Dendritic cell treated with granulocyte-macrophage colony-stimulating factor and Interleukin-4, amounts not matched to agents 40 ng/mL and 50 ng/mL, for 4 days (primary cell): ENCODE data around the gene FAM135A.

Source experiments
- H3K27ac Mint-ChIP-seq: one replicate; pipeline ENCODE4 v1.8.0; 2022; ENCODE audit warnings: mild to moderate bottlenecking, mixed read lengths
- H3K27me3 Mint-ChIP-seq: one replicate; pipeline ENCODE4 v1.8.0; 2022; ENCODE audit warnings: mild to moderate bottlenecking, mixed read lengths
- H3K36me3 Mint-ChIP-seq: one replicate; pipeline ENCODE4 v1.8.0; 2022; ENCODE audit warnings: low read depth, mixed read lengths
- H3K4me1 Mint-ChIP-seq: one replicate; pipeline ENCODE4 v1.8.0; 2022; ENCODE audit warnings: low read depth, mixed read lengths
- H3K4me3 Mint-ChIP-seq: one replicate; pipeline ENCODE4 v1.8.0; 2022; ENCODE audit warnings: mild to moderate bottlenecking, moderate library complexity, mixed read lengths
- H3K9me3 Mint-ChIP-seq: one replicate; pipeline ENCODE4 v1.8.0; 2022; ENCODE audit warnings: mixed read lengths
- intact Hi-C: fragments of 100-400 bp; cut with micrococcal nuclease; formaldehyde crosslinking; loops from one replicate; pipeline ENCODE4 v1.15.0; 2022

The FAM135A gene

GRCh38 chr6:70413114-70413991, at the start of gene FAM135A:
FAM135A (plus strand) TSS chr6:70413508; CDS start chr6:70428343, 14,835 bp downstream.
- peak within 1 kb of the TSS; percentile 97 for H3K4me3 Mint-ChIP-seq

DNA sequence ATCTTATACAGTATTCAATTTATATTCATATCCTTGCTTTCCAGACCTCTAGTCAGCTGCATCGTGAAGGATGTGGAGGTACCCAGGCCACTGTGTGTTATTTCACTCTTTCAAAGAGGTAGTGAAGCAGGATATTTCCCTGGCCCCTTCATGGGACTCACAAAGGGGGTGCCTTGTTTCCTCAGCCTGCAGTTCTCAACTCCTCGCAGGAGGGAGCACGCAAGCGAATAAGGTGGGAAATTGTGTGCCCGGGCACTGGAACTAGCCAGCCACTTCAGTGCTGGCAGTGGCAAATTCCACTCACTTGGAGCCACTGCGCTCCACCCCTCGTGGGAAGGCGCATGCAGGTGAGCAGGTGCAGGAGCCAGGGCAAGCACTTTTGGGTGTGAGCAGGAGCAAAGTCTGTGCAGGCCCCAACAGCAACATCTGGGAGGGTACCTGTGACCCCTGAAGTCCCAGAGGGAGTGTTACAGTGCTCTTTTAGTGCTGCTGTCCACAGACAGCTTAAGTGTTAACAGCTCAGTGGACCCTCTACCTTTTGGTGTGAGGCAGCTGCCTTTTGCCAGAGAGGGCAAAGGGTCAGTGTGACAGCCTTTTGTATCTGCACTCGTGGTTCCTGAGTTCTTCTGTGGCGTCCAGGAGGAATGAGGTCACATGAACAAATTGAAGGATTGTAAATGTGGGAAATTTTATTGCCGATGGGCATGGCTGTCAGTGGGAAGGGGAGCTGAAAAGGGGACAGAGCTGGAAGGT, 49.4 kb upstream of the FAM135A start:
- Mint-ChIP-seq H3K27me3 (peaks cover 10% of the 10 kb centered on the region), H3K36me3 (no peaks in the 10 kb centered on the region), H3K4me1 (no peaks in the 10 kb centered on the region), H3K27ac (no peak overlapping the region), H3K9me3 (no peaks in the 10 kb centered on the region), H3K4me3 (no peak overlapping the region)
- intact Hi-C loops: no loop called here

More at GRCh38 chr6:70413114-70413991, at the start of gene FAM135A:
- peaks cover 27% of the 10 kb centered on the region for H3K36me3 Mint-ChIP-seq
- H3K27ac Mint-ChIP-seq: peak within 1 kb of the TSS; percentile 82
- peaks cover 33% of the 10 kb centered on the region for H3K4me1 Mint-ChIP-seq
- intact Hi-C loops: loop anchor here (5.0 to 10.0 kb wide), 3 partner anchors 151 to 616 kb away; partner anchors contain the start of genes LMBRD1 and SDHAF4
- H3K9me3 Mint-ChIP-seq: no peaks in the 10 kb centered on the region
- H3K27me3 Mint-ChIP-seq: no peaks in the 10 kb centered on the region

- Mint-ChIP-seq H3K4me1 (peaks cover 5% of the 10 kb centered on the region), H3K9me3 (no peaks in the 10 kb centered on the region), H3K4me3 (no peak overlapping the region), H3K27me3 (peaks cover 8% of the 10 kb centered on the region), H3K27ac (no peak overlapping the region), H3K36me3 (no peaks in the 10 kb centered on the region)
- intact Hi-C loops: loop anchor here (2.0 kb wide), 1 partner anchor 147 kb away; no protein-coding TSS in a partner anchor
Measured at GRCh38 chr6:70369332-70369950, 43.9 kb upstream of the FAM135A start.

DNA sequence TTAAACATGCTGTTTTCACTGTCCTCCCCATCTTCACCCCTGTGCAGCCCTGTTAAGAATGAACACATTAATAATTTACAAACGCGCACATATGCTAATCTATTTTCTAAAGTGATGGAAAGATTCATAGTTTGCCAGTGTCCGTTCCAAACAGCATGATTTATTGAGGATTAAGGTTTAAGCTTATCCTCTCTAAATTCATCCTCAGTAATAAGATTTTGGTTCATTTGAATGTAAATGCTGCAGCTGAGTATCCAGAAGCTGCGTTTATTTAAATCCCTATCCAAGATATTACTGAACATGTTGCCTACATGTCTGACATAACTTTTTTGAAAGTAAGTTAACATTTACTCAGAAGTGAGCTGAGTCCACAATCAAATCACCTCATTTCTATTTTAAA, 42.8 kb upstream of the FAM135A start:
- Mint-ChIP-seq H3K9me3 (no peaks in the 10 kb centered on the region), H3K27ac (no peak overlapping the region), H3K4me3 (no peak overlapping the region), H3K27me3 (peaks cover 11% of the 10 kb centered on the region), H3K36me3 (no peaks in the 10 kb centered on the region), H3K4me1 (peaks cover 5% of the 10 kb centered on the region)
- intact Hi-C loops: loop anchor here (10.0 kb wide), 2 partner anchors 314 to 644 kb away; no protein-coding TSS in a partner anchor

DNA sequence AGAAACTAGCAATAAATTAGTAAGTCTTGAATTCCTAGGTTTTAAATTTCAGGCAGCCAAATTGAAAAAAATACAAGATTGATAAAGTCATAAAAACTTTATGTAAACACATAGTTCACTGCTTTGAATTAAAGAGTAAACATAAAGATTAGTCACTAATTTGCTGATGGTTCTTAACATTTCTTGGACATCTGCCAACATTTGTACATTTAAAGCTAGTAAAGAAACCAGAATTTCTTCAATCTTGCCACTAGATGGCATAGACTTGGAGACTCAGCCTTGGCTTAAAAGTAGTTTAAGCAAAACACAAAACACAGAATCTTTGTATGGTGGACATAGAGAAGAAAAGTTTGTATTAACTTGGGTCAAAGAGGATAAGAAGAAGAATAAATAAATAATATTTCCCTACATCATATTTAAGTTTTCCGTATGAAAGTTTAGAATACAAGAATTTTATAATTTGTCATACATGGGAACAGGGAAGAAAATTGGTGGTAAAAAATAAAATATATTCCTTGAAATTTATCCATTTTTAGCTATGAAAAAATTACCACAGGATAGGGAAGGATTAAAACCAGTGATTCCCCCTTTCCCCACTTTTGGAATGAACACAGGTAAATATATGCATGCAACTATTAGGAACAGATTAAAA, 41.7 kb upstream of the FAM135A start:
- intact Hi-C loops: loop anchor here (10.0 kb wide), 2 partner anchors 313 to 643 kb away; no protein-coding TSS in a partner anchor
- Mint-ChIP-seq H3K4me1 (peaks cover 5% of the 10 kb centered on the region), H3K4me3 (no peak overlapping the region), H3K9me3 (no peaks in the 10 kb centered on the region), H3K36me3 (no peaks in the 10 kb centered on the region), H3K27ac (no peak overlapping the region), H3K27me3 (peaks cover 9% of the 10 kb centered on the region)

GRCh38 chr6:70375166-70375565, 38.1 kb upstream of the FAM135A start:
- Mint-ChIP-seq H3K9me3 (no peaks in the 10 kb centered on the region), H3K27ac (no peak overlapping the region), H3K27me3 (peaks cover 4% of the 10 kb centered on the region), H3K36me3 (no peaks in the 10 kb centered on the region), H3K4me3 (no peak overlapping the region), H3K4me1 (no peaks in the 10 kb centered on the region)
- intact Hi-C loops: loop anchor here (10.0 kb wide), 2 partner anchors 310 to 640 kb away; no protein-coding TSS in a partner anchor

- Mint-ChIP-seq H3K27ac (no peak overlapping the region), H3K4me3 (no peak overlapping the region), H3K27me3 (peaks cover 4% of the 10 kb centered on the region), H3K9me3 (no peaks in the 10 kb centered on the region), H3K4me1 (no peaks in the 10 kb centered on the region), H3K36me3 (no peaks in the 10 kb centered on the region)
- intact Hi-C loops: loop anchor here (10.0 kb wide), 2 partner anchors 309 to 639 kb away; no protein-coding TSS in a partner anchor
Measured at GRCh38 chr6:70375882-70376281, 37.4 kb upstream of the FAM135A start.

DNA sequence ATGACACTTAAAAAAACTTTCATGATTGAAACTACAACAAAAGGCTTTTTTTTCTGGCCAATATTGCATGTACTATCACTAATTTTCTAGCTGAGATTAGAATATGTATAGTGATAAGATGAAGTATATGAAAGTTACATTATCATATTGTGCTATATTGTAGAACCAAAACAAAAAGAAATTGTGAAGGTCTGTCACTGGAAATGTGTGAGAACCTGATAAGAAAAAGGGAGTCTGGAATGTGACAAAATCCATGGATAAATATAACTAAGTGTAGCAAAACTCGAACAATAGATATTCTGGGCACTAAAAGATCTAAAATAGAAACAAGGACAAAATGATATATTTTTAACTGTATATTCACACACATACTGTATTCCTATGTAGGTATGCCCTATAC, 36.7 kb upstream of the FAM135A start:
- H3K27ac Mint-ChIP-seq: no peak overlapping the region
- H3K9me3 Mint-ChIP-seq: no peaks in the 10 kb centered on the region
- no peaks in the 10 kb centered on the region for H3K4me1 Mint-ChIP-seq
- H3K36me3 Mint-ChIP-seq: no peaks in the 10 kb centered on the region
- intact Hi-C loops: loop anchor here (10.0 kb wide), 2 partner anchors 308 to 638 kb away; no protein-coding TSS in a partner anchor
- H3K27me3 Mint-ChIP-seq: peaks cover 4% of the 10 kb centered on the region
- H3K4me3 Mint-ChIP-seq: no peak overlapping the region

DNA sequence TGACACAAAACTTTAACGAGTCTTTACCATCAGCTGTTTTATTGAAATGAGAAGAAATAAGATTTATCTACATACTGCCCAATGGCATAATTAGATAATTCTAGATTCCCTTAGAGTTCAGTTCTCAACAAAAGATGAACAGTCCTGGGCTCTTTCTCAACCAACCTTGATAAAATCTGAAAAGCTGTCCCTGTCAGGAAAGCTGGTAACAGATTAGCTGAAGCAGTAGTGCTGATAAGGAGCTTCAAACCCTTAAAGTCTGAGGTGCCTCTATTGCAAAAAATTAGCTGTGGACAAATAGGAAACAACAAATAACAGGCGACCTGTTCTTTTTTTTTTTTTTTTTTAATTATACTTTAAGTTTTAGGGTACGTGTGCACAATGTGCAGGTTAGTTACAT, 35.9 kb upstream of the FAM135A start:
- Mint-ChIP-seq H3K4me3 (no peak overlapping the region), H3K4me1 (no peaks in the 10 kb centered on the region), H3K36me3 (no peaks in the 10 kb centered on the region), H3K27me3 (peaks cover 4% of the 10 kb centered on the region), H3K27ac (no peak overlapping the region), H3K9me3 (no peaks in the 10 kb centered on the region)
- intact Hi-C loops: loop anchor here (10.0 kb wide), 2 partner anchors 307 to 637 kb away; no protein-coding TSS in a partner anchor

GRCh38 chr6:70379473-70380013, 33.8 kb upstream of the FAM135A start:
- Mint-ChIP-seq H3K27me3 (peaks cover 2% of the 10 kb centered on the region), H3K27ac (no peak overlapping the region), H3K36me3 (no peaks in the 10 kb centered on the region), H3K4me1 (no peaks in the 10 kb centered on the region), H3K4me3 (no peak overlapping the region), H3K9me3 (no peaks in the 10 kb centered on the region)
- intact Hi-C loops: loop anchor here (10.0 kb wide), 2 partner anchors 305 to 635 kb away; no protein-coding TSS in a partner anchor

GRCh38 chr6:70380252-70380651, 33.1 kb upstream of the FAM135A start:
- Mint-ChIP-seq H3K27me3 (no peaks in the 10 kb centered on the region), H3K27ac (no peak overlapping the region), H3K4me3 (no peak overlapping the region), H3K36me3 (no peaks in the 10 kb centered on the region), H3K9me3 (no peaks in the 10 kb centered on the region), H3K4me1 (no peaks in the 10 kb centered on the region)
- intact Hi-C loops: no loop called here

- H3K4me1 Mint-ChIP-seq: no peaks in the 10 kb centered on the region
- H3K27me3 Mint-ChIP-seq: no peaks in the 10 kb centered on the region
- H3K9me3 Mint-ChIP-seq: no peaks in the 10 kb centered on the region
- no peak overlapping the region for H3K4me3 Mint-ChIP-seq
- no peak overlapping the region for H3K27ac Mint-ChIP-seq
- intact Hi-C loops: no loop called here
- H3K36me3 Mint-ChIP-seq: no peaks in the 10 kb centered on the region
Measured at GRCh38 chr6:70380771-70381416, 32.4 kb upstream of the FAM135A start.
